GM12878 (cell line): ENCODE measurements around the gene BBOX1. TPM values are rescaled to one million over a fixed set of nuclear protein-coding genes. Genes with fewer than 3 reads are reported as not detected.

Source experiments
- ATAC-seq: fragments of 200-7000 bp; cut with Tn5 transposase; 3 replicates; pipeline ENCODE4 v1.9.1; 2020; ENCODE audit warnings: mild to moderate bottlenecking, moderate library complexity
- BruUV-seq: library from RNA; stranded (reverse); fragments of 400-500 nt; replicated peaks from 2 replicates; lab custom pipeline; 2021; lab: Mats Ljungman, UMichigan
- CTCF ChIA-PET: fragments of 300-600 bp; sonication (Branson Sonifier 250); formaldehyde crosslinking; extraction: SDS; loops from one replicate; lab custom pipeline; 2021; ENCODE audit warnings: inconsistent platforms; lab: Yijun Ruan, JAX
- POLR2A ChIA-PET: fragments of 350-600 bp; formaldehyde crosslinking; extraction: SDS; loops from one replicate; lab custom pipeline; 2021; ENCODE audit warnings: inconsistent platforms; lab: Charles Lee
- RAD21 ChIA-PET: fragments of 300-600 bp; sonication (Branson Sonifier 250); formaldehyde crosslinking; loops from one replicate; lab custom pipeline; 2023; ENCODE audit warnings: antibody characterized with exemption; ENCODE audit not compliant: unreplicated experiment; lab: Charles Lee
- SMC1A ChIA-PET: fragments of 300-600 bp; sonication (Branson Sonifier 250); formaldehyde crosslinking; loops from one replicate; lab custom pipeline; 2023; ENCODE audit not compliant: unreplicated experiment, uncharacterized antibody; lab: Charles Lee
- DNase-seq: peaks from one replicate; pipeline ENCODE4 v3.0.0-alpha.2; 2011; ENCODE audit warnings: low read depth, low spot score
- FAIRE-seq: peaks from 3 replicates; lab custom pipeline; 2011; peaks lifted over from hg19 to GRCh38; lab: Jason Lieb, UNC
- H2AFZ ChIP-seq: 2 replicates; pipeline ENCODE4 v1.6.0; 2011; ENCODE audit warnings: low read depth, low read length, control low read depth; ENCODE audit not compliant: control insufficient read depth
- H3K27ac ChIP-seq: 2 replicates; pipeline ENCODE4 v1.5.1; 2011; ENCODE audit warnings: control low read depth; ENCODE audit not compliant: control insufficient read depth, insufficient read depth
- H3K27me3 ChIP-seq, 2 experiments: replicated peaks in 1 of 2; 2 replicates each; pipeline versions ENCODE4 v1.6.0 to v1.6.1; 2011; ENCODE audit warnings: low read length in 1 of 2; ENCODE audit not compliant: control insufficient read depth in 2 of 2, insufficient read depth in 2 of 2
- H3K36me3 ChIP-seq, 2 experiments: 2 replicates each; pipeline ENCODE4 v1.5.1; 2011; ENCODE audit warnings: low read length in 1 of 2; ENCODE audit not compliant: control insufficient read depth in 2 of 2, insufficient read depth in 2 of 2
- H3K4me1 ChIP-seq: 2 replicates; pipeline ENCODE4 v1.6.1; 2011; ENCODE audit warnings: mild to moderate bottlenecking, low read length, moderate library complexity, mixed read lengths; ENCODE audit not compliant: control insufficient read depth, insufficient read depth
- H3K4me2 ChIP-seq: 2 replicates; pipeline ENCODE4 v1.6.0; 2011; ENCODE audit warnings: control low read depth; ENCODE audit not compliant: control insufficient read depth, insufficient read depth
- H3K4me3 ChIP-seq: fragments of 200-600 bp; sonication (generic); 2 replicates; pipeline ENCODE4 v1.5.1; 2016
- H3K79me2 ChIP-seq: 2 replicates; pipeline ENCODE4 v1.6.0; 2011; ENCODE audit warnings: low read length; ENCODE audit not compliant: control insufficient read depth, insufficient read depth
- H3K9ac ChIP-seq: 2 replicates; pipeline ENCODE4 v1.8.0; 2011; ENCODE audit warnings: low read length, control low read depth, mixed read lengths; ENCODE audit not compliant: control insufficient read depth, insufficient read depth
- H3K9me3 ChIP-seq: replicated peaks from 3 replicates; pipeline ENCODE4 v1.5.1; 2011; ENCODE audit warnings: mild to moderate bottlenecking, low read length; ENCODE audit not compliant: control insufficient read depth, insufficient read depth
- H4K20me1 ChIP-seq: 2 replicates; pipeline ENCODE4 v1.6.0; 2011; ENCODE audit not compliant: control insufficient read depth, insufficient read depth
- CBX5 ChIP-seq: sonication (generic); IDR thresholded peaks from 2 replicates; pipeline ENCODE4 v1.6.1; 2016; ENCODE audit warnings: low read depth, moderate library complexity, mild to moderate bottlenecking, inconsistent platforms
- HDGF ChIP-seq: fragments of 450-650 bp; IDR thresholded peaks from 2 replicates; pipeline ENCODE4 v1.6.1; 2016; ENCODE audit warnings: antibody characterized with exemption
- IRF5 ChIP-seq: fragments of 450-650 bp; IDR thresholded peaks from 2 replicates; pipeline ENCODE4 v1.6.1; 2017; ENCODE audit warnings: borderline replicate concordance
- KAT2A ChIP-seq: conservative IDR thresholded peaks from 2 replicates; pipeline ENCODE4 v1.6.1; 2011; ENCODE audit warnings: low read depth, low read length; ENCODE audit not compliant: control insufficient read depth
- YY1 ChIP-seq: IDR thresholded peaks from 2 replicates; pipeline ENCODE4 v1.6.1; 2011; ENCODE audit warnings: low read depth, mild to moderate bottlenecking, low read length
- ZBTB11 ChIP-seq: fragments of 450-650 bp; formaldehyde crosslinking; IDR thresholded peaks from 2 replicates; pipeline ENCODE4 v1.5.0; 2022; ENCODE audit warnings: mild to moderate bottlenecking, missing genetic modification characterization
- in situ Hi-C: fragments of 300-500 bp; cut with MboI; formaldehyde crosslinking; loops from 9 replicates; pipeline ENCODE4 v1.14.3; 2018; ENCODE audit warnings: mixed read lengths
- intact Hi-C: fragments of 100-400 bp; cut with micrococcal nuclease; formaldehyde crosslinking; loops from one replicate; pipeline ENCODE4 v1.14.2; 2022; ENCODE audit not compliant: unreplicated experiment
- polyA plus RNA-seq, 11 experiments: library from polyadenylated mRNA; depleted of rRNA in 4 of 11; unstranded in 6 of 11; stranded (reverse) in 5 of 11; fragments of >200 nt; fragmentation: Nextera tagmentation in 4 of 11; fragmentation: Illumina TruSeq in 1 of 11; extraction: Ambion mirVana in 4 of 11; extraction: Trizol in 1 of 11; gene quantifications; 1 replicate in 1 of 11; 2 replicates in 10 of 11; pipeline versions ENCODE4 v1.2.1 to v1.2.3, GENCODE V29; 2011 to 2016; ENCODE audit warnings: inconsistent platforms in 2 of 11, missing spikeins in 2 of 11, low read depth in 1 of 11
- total RNA-seq, 4 experiments: library from RNA; depleted of rRNA in 3 of 4; stranded (reverse); fragments of >200 nt in 3 of 4; fragmentation: Illumina TruSeq in 1 of 4; extraction: Trizol in 1 of 4; gene quantifications; 2 replicates each; pipeline versions ENCODE4 v1.2.1 to v1.2.3, GENCODE V29; 2013 to 2021
- TF ChIP-seq, protein P1 (sequence below): fragments of 450-650 bp; IDR thresholded peaks from 2 replicates; pipeline ENCODE4 v1.6.1; 2016; ENCODE audit warnings: mild to moderate bottlenecking
- TF ChIP-seq, protein P2 (sequence below): IDR thresholded peaks from 2 replicates; pipeline ENCODE4 v1.6.1; 2012; ENCODE audit warnings: low read length, inconsistent platforms

Gene BBOX1
- total and polyA plus RNA-seq, 10 of the 15 experiments (the other 5 are each of a cell fraction or from before 2014, with no cell fraction given): 3.5 TPM; not detected in 9

DNA sequence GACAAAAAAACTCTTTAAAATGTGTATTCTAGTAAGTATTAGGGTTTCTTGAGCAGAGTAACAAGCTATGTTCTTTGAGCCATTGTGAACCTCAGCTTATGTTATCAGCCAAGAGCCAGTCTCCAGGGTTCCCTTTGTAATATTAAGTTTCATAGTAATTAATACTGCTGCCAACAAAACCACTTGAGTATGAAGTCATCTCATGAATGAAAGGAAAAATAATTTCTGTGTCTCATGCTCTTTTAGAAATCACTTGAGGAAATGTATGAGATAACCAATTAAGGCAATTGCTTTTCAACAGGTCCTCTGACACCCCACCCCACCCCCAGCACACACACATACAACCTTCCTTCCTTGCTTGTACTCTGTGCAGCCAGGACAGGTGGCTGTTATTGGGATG, 59.9 kb downstream of the BBOX1 start:
- ChIA-PET POLR2A (no interaction called here), SMC1A (no interaction called here), RAD21 (no interaction called here)
- Histone ChIP-seq H3K9me3 (no peaks in the 10 kb centered on the region), H3K27me3 (no peaks in the 10 kb centered on the region), H3K9ac (no peak overlapping the region), H3K4me3 (no peak overlapping the region), H3K36me3 (no peaks in the 10 kb centered on the region), H3K27ac (no peak overlapping the region), H2AFZ (no peak overlapping the region), H3K4me1 (no peaks in the 10 kb centered on the region), H3K4me2 (no peak overlapping the region), H4K20me1 (no peaks in the 10 kb centered on the region)
- ATAC-seq (no peak), DNase-seq (no peak), FAIRE-seq (no peak)
- BruUV-seq: no TSS peak
- intact Hi-C loops: no loop called here
- in situ Hi-C loops: no loop called here
- TF ChIP-seq, protein P1, sequence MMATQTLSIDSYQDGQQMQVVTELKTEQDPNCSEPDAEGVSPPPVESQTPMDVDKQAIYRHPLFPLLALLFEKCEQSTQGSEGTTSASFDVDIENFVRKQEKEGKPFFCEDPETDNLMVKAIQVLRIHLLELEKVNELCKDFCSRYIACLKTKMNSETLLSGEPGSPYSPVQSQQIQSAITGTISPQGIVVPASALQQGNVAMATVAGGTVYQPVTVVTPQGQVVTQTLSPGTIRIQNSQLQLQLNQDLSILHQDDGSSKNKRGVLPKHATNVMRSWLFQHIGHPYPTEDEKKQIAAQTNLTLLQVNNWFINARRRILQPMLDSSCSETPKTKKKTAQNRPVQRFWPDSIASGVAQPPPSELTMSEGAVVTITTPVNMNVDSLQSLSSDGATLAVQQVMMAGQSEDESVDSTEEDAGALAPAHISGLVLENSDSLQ: no peak
- TF ChIP-seq CBX5: no peak
- TF ChIP-seq, all 136 proteins: peak for 0
- no peaks in the 10 kb centered on the region for H3K79me2 ChIP-seq
- CTCF ChIA-PET: no interaction called here

DNA sequence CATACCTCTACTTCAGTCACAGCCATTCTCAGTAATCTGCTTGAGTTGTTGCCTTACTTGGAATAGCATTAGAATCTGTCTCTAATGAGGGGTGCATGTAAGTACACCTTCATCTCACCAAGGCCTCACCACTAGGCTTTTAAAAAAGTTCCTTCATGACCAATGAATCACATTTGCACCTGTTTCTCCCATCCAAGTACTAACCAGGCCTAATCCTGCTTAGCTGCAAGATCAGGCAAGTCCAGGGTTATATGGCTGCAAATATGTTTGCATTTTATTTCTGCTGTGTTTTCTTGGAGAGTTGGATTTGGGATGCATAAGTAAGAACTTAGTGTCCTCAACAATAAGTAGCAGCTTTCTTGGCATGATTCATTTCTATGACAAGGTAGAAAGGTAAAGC, 66.9 kb downstream of the BBOX1 start:
- Histone ChIP-seq H4K20me1 (no peaks in the 10 kb centered on the region), H2AFZ (no peak overlapping the region), H3K36me3 (no peaks in the 10 kb centered on the region), H3K4me3 (no peak overlapping the region), H3K9ac (no peak overlapping the region), H3K79me2 (no peaks in the 10 kb centered on the region), H3K27me3 (no peaks in the 10 kb centered on the region), H3K4me1 (no peaks in the 10 kb centered on the region), H3K4me2 (no peak overlapping the region), H3K9me3 (no peaks in the 10 kb centered on the region), H3K27ac (no peak overlapping the region)
- intact Hi-C loops (no loop called here), in situ Hi-C loops (no loop called here)
- ATAC-seq (no peak), FAIRE-seq (no peak), DNase-seq (no peak)
- ChIA-PET CTCF (no interaction called here), SMC1A (no interaction called here), RAD21 (no interaction called here), POLR2A (no interaction called here)
- BruUV-seq: no TSS peak
- TF ChIP-seq, protein P2, sequence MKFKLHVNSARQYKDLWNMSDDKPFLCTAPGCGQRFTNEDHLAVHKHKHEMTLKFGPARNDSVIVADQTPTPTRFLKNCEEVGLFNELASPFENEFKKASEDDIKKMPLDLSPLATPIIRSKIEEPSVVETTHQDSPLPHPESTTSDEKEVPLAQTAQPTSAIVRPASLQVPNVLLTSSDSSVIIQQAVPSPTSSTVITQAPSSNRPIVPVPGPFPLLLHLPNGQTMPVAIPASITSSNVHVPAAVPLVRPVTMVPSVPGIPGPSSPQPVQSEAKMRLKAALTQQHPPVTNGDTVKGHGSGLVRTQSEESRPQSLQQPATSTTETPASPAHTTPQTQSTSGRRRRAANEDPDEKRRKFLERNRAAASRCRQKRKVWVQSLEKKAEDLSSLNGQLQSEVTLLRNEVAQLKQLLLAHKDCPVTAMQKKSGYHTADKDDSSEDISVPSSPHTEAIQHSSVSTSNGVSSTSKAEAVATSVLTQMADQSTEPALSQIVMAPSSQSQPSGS: no peak
- TF ChIP-seq IRF5 (no peak), KAT2A (no peak), ZBTB11 (CRISPR knock-in tag) (no peak), HDGF (no peak), YY1 (no peak)
- TF ChIP-seq, protein P1: no peak
